Endothelial cell of umbilical vein (primary cell): ENCODE data around the gene RPL4. TPM values are rescaled to one million over a fixed set of nuclear protein-coding genes. Genes with fewer than 3 reads are reported as not detected.

ENCODE experiments used
- BruUV-seq: library from RNA; stranded (reverse); fragments of 400-500 nt; replicated peaks from 2 replicates; lab custom pipeline; 2021; lab: Mats Ljungman, UMichigan
- CTCF ChIA-PET: fragments of 300-600, 350-600 bp; sonication (Branson Sonifier 250); formaldehyde crosslinking; loops from one replicate; lab custom pipeline; 2021; ENCODE audit warnings: antibody characterized with exemption, inconsistent platforms; lab: Charles Lee
- POLR2A ChIA-PET: fragments of 300-600, 350-600 bp; sonication (Branson Sonifier 250); formaldehyde crosslinking; loops from one replicate; lab custom pipeline; 2021; ENCODE audit warnings: antibody characterized with exemption, inconsistent platforms; lab: Charles Lee
- DNase-seq: peaks from one replicate; pipeline ENCODE4 v3.0.0-alpha.2; 2011; ENCODE audit warnings: low read depth, low spot score
- FAIRE-seq: peaks from 2 replicates; lab custom pipeline; 2011; peaks lifted over from hg19 to GRCh38; lab: Jason Lieb, UNC
- H2AFZ ChIP-seq: 2 replicates; pipeline ENCODE4 v1.6.0; 2012; ENCODE audit warnings: low read depth, low read length, control low read depth, inconsistent platforms
- H3K27ac ChIP-seq: 2 replicates; pipeline ENCODE4 v1.5.1; 2011; ENCODE audit warnings: low read depth, mild to moderate bottlenecking, control low read depth, low read length, moderate library complexity; ENCODE audit not compliant: insufficient read depth
- H3K27me3 ChIP-seq, 2 experiments: 2 replicates each; pipeline versions ENCODE4 v1.6.0 to v1.6.1; 2011; ENCODE audit warnings: low read length in 2 of 2, mixed read lengths in 1 of 2; ENCODE audit not compliant: control insufficient read depth in 2 of 2, insufficient read depth in 2 of 2
- H3K36me3 ChIP-seq, 2 experiments: 2 replicates in 1 of 2; 3 replicates in 1 of 2; pipeline ENCODE4 v1.5.1; 2011; ENCODE audit warnings: low read length in 2 of 2, mild to moderate bottlenecking in 1 of 2, moderate library complexity in 1 of 2; ENCODE audit not compliant: control insufficient read depth in 2 of 2, insufficient read depth in 2 of 2; ENCODE audit errors: extremely low read depth in 1 of 2
- H3K4me1 ChIP-seq: 3 replicates; pipeline ENCODE4 v1.5.1; 2011; ENCODE audit warnings: mild to moderate bottlenecking, low read length; ENCODE audit not compliant: control insufficient read depth, insufficient read depth; ENCODE audit errors: extremely low read depth
- H3K4me2 ChIP-seq: 2 replicates; pipeline ENCODE4 v1.6.1; 2011; ENCODE audit warnings: low read length, control low read depth, mixed read lengths; ENCODE audit not compliant: insufficient read depth
- H3K4me3 ChIP-seq, 3 experiments: fragments of 200-600 bp in 1 of 3; sonication (generic), shearing (Covaris generic) in 1 of 3; replicated peaks in 1 of 3; 2 replicates each; pipeline ENCODE4 v1.5.1; 2011 to 2016; ENCODE audit warnings: control low read depth in 3 of 3, low read length in 3 of 3, mild to moderate bottlenecking in 2 of 3, inconsistent platforms in 1 of 3, low read depth in 1 of 3, moderate library complexity in 1 of 3; ENCODE audit not compliant: insufficient read depth in 1 of 3
- H3K79me2 ChIP-seq: 2 replicates; pipeline ENCODE4 v1.6.0; 2012; ENCODE audit warnings: low read length, inconsistent platforms; ENCODE audit not compliant: control insufficient read depth, insufficient read depth
- H3K9ac ChIP-seq: replicated peaks from 2 replicates; pipeline ENCODE3; 2011; ENCODE audit warnings: low read length, control low read depth; ENCODE audit not compliant: insufficient read depth; ENCODE audit errors: extremely low read depth
- H3K9me1 ChIP-seq: replicated peaks from 3 replicates; pipeline ENCODE4 v1.6.0; 2011; ENCODE audit warnings: mild to moderate bottlenecking, low read length; ENCODE audit not compliant: control insufficient read depth, insufficient read depth; ENCODE audit errors: extremely low read depth
- H3K9me3 ChIP-seq: replicated peaks from 2 replicates; pipeline ENCODE4 v1.5.1; 2012; ENCODE audit warnings: low read length, inconsistent platforms; ENCODE audit not compliant: control insufficient read depth, insufficient read depth
- H4K20me1 ChIP-seq: replicated peaks from 2 replicates; pipeline ENCODE3; 2011; ENCODE audit warnings: mild to moderate bottlenecking, low read length; ENCODE audit not compliant: control insufficient read depth, insufficient read depth; ENCODE audit errors: extremely low read depth
- EZH2 ChIP-seq: IDR thresholded peaks from 2 replicates; pipeline ENCODE4 v1.6.1; 2012; ENCODE audit warnings: borderline replicate concordance, low read depth, mild to moderate bottlenecking, moderate library complexity, low read length, inconsistent platforms; ENCODE audit not compliant: severe bottlenecking
- FOS ChIP-seq: IDR thresholded peaks from 2 replicates; pipeline ENCODE4 v1.6.1; 2011; ENCODE audit warnings: mild to moderate bottlenecking, low read length, moderate library complexity, borderline replicate concordance; ENCODE audit not compliant: insufficient read depth
- GATA2 ChIP-seq: IDR thresholded peaks from 2 replicates; pipeline ENCODE4 v1.7.0; 2011; ENCODE audit warnings: low read depth, mild to moderate bottlenecking, moderate library complexity, mixed read lengths, low read length; ENCODE audit not compliant: insufficient read length, insufficient read depth
- JUN ChIP-seq: IDR thresholded peaks from 2 replicates; pipeline ENCODE4 v1.6.1; 2011; ENCODE audit warnings: borderline replicate concordance, low read depth; ENCODE audit not compliant: insufficient read length, insufficient read depth
- MAX ChIP-seq: IDR thresholded peaks from 2 replicates; pipeline ENCODE4 v1.6.1; 2011; ENCODE audit not compliant: insufficient read depth, insufficient read length
- MYC ChIP-seq: IDR thresholded peaks from one replicate; pipeline ENCODE4 v1.6.1; 2011; ENCODE audit warnings: mild to moderate bottlenecking, low read depth, low read length
- POLR2A ChIP-seq: IDR thresholded peaks from 2 replicates; pipeline ENCODE4 v1.6.1; 2012; ENCODE audit warnings: low read depth, mild to moderate bottlenecking, control low read depth, low read length
- POLR2AphosphoS5 ChIP-seq: IDR thresholded peaks from 2 replicates; pipeline ENCODE4 v1.6.1; 2012; ENCODE audit warnings: low read depth, mild to moderate bottlenecking, control low read depth, low read length, moderate library complexity; ENCODE audit not compliant: insufficient read depth
- dilution Hi-C: fragments of 300-500 bp; cut with MboI; formaldehyde crosslinking; loops from one replicate; pipeline ENCODE4 v1.15.0; 2019; ENCODE audit warnings: low sequenced_read_pairs; ENCODE audit not compliant: extremely low pct_ligation_motif_present
- intact Hi-C: fragments of 100-400 bp; cut with micrococcal nuclease; formaldehyde crosslinking; loops from one replicate; pipeline ENCODE4 v1.10.0; 2022
- polyA plus RNA-seq, 4 experiments: library from polyadenylated mRNA; depleted of rRNA in 3 of 4; stranded (reverse) in 3 of 4; unstranded in 1 of 4; fragments of >200 nt; gene quantifications; 2 replicates each; pipeline versions ENCODE4 v1.2.1 to v1.2.3, GENCODE V29; 2011 to 2012; ENCODE audit warnings: missing spikeins in 1 of 4
- total RNA-seq: library from RNA; stranded (reverse); gene quantifications from 2 replicates; pipeline ENCODE4 v1.2.3, GENCODE V29; 2021
- TF ChIP-seq, protein P1 (sequence below), 2 donors: IDR thresholded peaks; 1 replicate in 1 of 2; 2 replicates in 1 of 2; pipeline ENCODE4 v1.5.1; 2011; ENCODE audit warnings: low read length in 2 of 2, mild to moderate bottlenecking in 2 of 2, moderate library complexity in 2 of 2, control low read depth in 1 of 2, inconsistent platforms in 1 of 2, low read depth in 1 of 2; ENCODE audit not compliant: insufficient read depth in 1 of 2; ENCODE audit errors: extremely low read depth in 1 of 2

Gene RPL4
- total and polyA plus RNA-seq, 2 donors (not counting 3 experiments of a cell fraction or from before 2014, with no cell fraction given) = 2,598 to 3,530 TPM

- no peak overlapping the region for H2AFZ ChIP-seq
- no peaks in the 10 kb centered on the region for H3K9me1 ChIP-seq
- dilution Hi-C loops (no loop called here), intact Hi-C loops (no loop called here)
- no peak overlapping the region for H3K4me2 ChIP-seq
- no peaks in the 10 kb centered on the region for H3K9me3 ChIP-seq
- H3K27me3 ChIP-seq = no peaks in the 10 kb centered on the region
- no peaks in the 10 kb centered on the region for H3K79me2 ChIP-seq
- DNase-seq (no peak), FAIRE-seq (no peak)
- no peaks in the 10 kb centered on the region for H3K4me1 ChIP-seq
- TF ChIP-seq GATA2 = no peak
- no peak for TF ChIP-seq MAX
- TF ChIP-seq POLR2A = no peak
- no peak for TF ChIP-seq EZH2
- TF ChIP-seq POLR2AphosphoS5 = no peak
- TF ChIP-seq MYC = no peak
- TF ChIP-seq JUN = no peak
- TF ChIP-seq, protein P1, sequence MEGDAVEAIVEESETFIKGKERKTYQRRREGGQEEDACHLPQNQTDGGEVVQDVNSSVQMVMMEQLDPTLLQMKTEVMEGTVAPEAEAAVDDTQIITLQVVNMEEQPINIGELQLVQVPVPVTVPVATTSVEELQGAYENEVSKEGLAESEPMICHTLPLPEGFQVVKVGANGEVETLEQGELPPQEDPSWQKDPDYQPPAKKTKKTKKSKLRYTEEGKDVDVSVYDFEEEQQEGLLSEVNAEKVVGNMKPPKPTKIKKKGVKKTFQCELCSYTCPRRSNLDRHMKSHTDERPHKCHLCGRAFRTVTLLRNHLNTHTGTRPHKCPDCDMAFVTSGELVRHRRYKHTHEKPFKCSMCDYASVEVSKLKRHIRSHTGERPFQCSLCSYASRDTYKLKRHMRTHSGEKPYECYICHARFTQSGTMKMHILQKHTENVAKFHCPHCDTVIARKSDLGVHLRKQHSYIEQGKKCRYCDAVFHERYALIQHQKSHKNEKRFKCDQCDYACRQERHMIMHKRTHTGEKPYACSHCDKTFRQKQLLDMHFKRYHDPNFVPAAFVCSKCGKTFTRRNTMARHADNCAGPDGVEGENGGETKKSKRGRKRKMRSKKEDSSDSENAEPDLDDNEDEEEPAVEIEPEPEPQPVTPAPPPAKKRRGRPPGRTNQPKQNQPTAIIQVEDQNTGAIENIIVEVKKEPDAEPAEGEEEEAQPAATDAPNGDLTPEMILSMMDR (IDR thresholded peaks at IDR 0.05; ENCODE audit: extremely low read depth in 1 of 2, insufficient read depth in 1 of 2, low read depth in 1 of 2, low read length in 2 of 2) = no peak
- no peak for TF ChIP-seq FOS
- H3K27ac ChIP-seq = no peak overlapping the region
- ChIA-PET CTCF (interaction anchor here (0.9 kb wide), 1 partner anchor 36 kb away, joined by 3 read pairs; no protein-coding TSS in a partner anchor), POLR2A (no interaction called here)
- no peak overlapping the region for H3K4me3 ChIP-seq
- H3K36me3 ChIP-seq = peaks cover 0 to 3% of the 10 kb centered on the region in 2 experiments
- BruUV-seq = no TSS peak
- H4K20me1 ChIP-seq = no peaks in the 10 kb centered on the region
- no peak overlapping the region for H3K9ac ChIP-seq
Observed at GRCh38 chr15:66454143-66454542, 50.5 kb downstream of the RPL4 start.
